SK-N-SH treated with all-trans-retinoic acid at 6 μM for 48 hours (cell line): ENCODE results near the gene VWF.

Experiments used
- ARNTL ChIP-seq: fragments of 450-650 bp; formaldehyde crosslinking; IDR thresholded peaks from 2 replicates; pipeline ENCODE4 v1.5.0; 2020; ENCODE audit warnings: low read depth, mild to moderate bottlenecking, moderate library complexity, borderline replicate concordance
- CREB5 ChIP-seq: fragments of 250-450 bp; sonication (Bioruptor Pico); IDR thresholded peaks from 2 replicates; pipeline ENCODE4 v1.5.1; 2020; ENCODE audit warnings: low read depth, mild to moderate bottlenecking, moderate library complexity
- PATZ1 ChIP-seq: fragments of 250-450 bp; sonication (Bioruptor Pico); IDR thresholded peaks from 2 replicates; pipeline ENCODE4 v1.8.0; 2020; ENCODE audit warnings: mild to moderate bottlenecking, moderate library complexity, borderline replicate concordance
- RARB ChIP-seq: fragments of 250-450 bp; sonication (Bioruptor Pico); IDR thresholded peaks from 2 replicates; pipeline ENCODE4 v1.8.0; 2021; ENCODE audit warnings: mild to moderate bottlenecking, moderate library complexity
- TCF4 ChIP-seq: fragments of 250-450 bp; sonication (Bioruptor Pico); IDR thresholded peaks from 2 replicates; pipeline ENCODE4 v1.8.0; 2021; ENCODE audit warnings: mild to moderate bottlenecking, moderate library complexity, borderline replicate concordance
- ZFP3 ChIP-seq: fragments of 250-450 bp; sonication (Bioruptor Pico); IDR thresholded peaks from 2 replicates; pipeline ENCODE4 v1.5.0; 2020; ENCODE audit warnings: mild to moderate bottlenecking, moderate library complexity
- ZFP30 ChIP-seq: fragments of 450-650 bp; formaldehyde crosslinking; IDR thresholded peaks from 2 replicates; pipeline ENCODE4 v1.5.0; 2022; ENCODE audit warnings: mild to moderate bottlenecking, moderate library complexity
- ZNF70 ChIP-seq: fragments of 450-650 bp; formaldehyde crosslinking; IDR thresholded peaks from 2 replicates; pipeline ENCODE4 v1.5.0; 2020; ENCODE audit warnings: mild to moderate bottlenecking, moderate library complexity
- ZNF8 ChIP-seq: fragments of 450-650 bp; formaldehyde crosslinking; IDR thresholded peaks from 2 replicates; pipeline ENCODE4 v1.5.0; 2020; ENCODE audit warnings: mild to moderate bottlenecking, moderate library complexity

GRCh38 chr12:5956987-5957386, 167.5 kb downstream of the VWF start:
- TF ChIP-seq PATZ1 (CRISPR knock-in tag) (no peak), ZFP30 (CRISPR knock-in tag) (no peak), RARB (CRISPR knock-in tag) (no peak), ZFP3 (no peak), ZNF70 (no peak), TCF4 (CRISPR knock-in tag) (no peak), CREB5 (CRISPR knock-in tag) (no peak), ARNTL (CRISPR knock-in tag) (no peak), ZNF8 (CRISPR knock-in tag) (no peak)
